WTC11 (cell line): ENCODE data around the gene IL6R. TPM values are rescaled to one million over a fixed set of nuclear protein-coding genes. Genes with fewer than 3 reads are reported as not detected.

ENCODE experiments used
- ATAC-seq: fragments of 200-7000 bp; cut with Tn5 transposase; 2 replicates; pipeline ENCODE4 v1.10.0; 2021; ENCODE audit warnings: mild to moderate bottlenecking, moderate library complexity
- CTCF ChIA-PET: fragments of 300-600 bp; sonication (Branson Sonifier 250); formaldehyde crosslinking; loops from one replicate; lab custom pipeline; 2021; ENCODE audit warnings: antibody characterized with exemption; lab: Charles Lee
- POLR2A ChIA-PET: fragments of 350-600 bp; sonication (Branson Sonifier 250); formaldehyde crosslinking; loops from one replicate; lab custom pipeline; 2021; ENCODE audit warnings: antibody characterized with exemption; lab: Charles Lee
- DNase-seq: peaks from one replicate; pipeline ENCODE4 v3.0.0; 2021; ENCODE audit warnings: low spot score
- H3K27ac Mint-ChIP-seq: 2 replicates; pipeline ENCODE4 v1.8.0; 2021; ENCODE audit warnings: mixed read lengths
- H3K27me3 Mint-ChIP-seq: 2 replicates; pipeline ENCODE4 v1.8.0; 2021; ENCODE audit warnings: low read depth, mild to moderate bottlenecking, moderate library complexity, mixed read lengths
- H3K36me3 Mint-ChIP-seq: 2 replicates; pipeline ENCODE4 v1.8.0; 2021; ENCODE audit warnings: mixed read lengths
- H3K4me1 Mint-ChIP-seq: 2 replicates; pipeline ENCODE4 v1.8.0; 2022; ENCODE audit warnings: mixed read lengths
- H3K4me3 Mint-ChIP-seq: 2 replicates; pipeline ENCODE4 v1.8.0; 2021; ENCODE audit warnings: mild to moderate bottlenecking, moderate library complexity, mixed read lengths
- H3K9me3 Mint-ChIP-seq: 2 replicates; pipeline ENCODE4 v1.8.0; 2021; ENCODE audit warnings: mixed read lengths
- ATF1 ChIP-seq: sonication (generic); formaldehyde crosslinking; IDR thresholded peaks from 2 replicates; pipeline ENCODE4 v1.8.1; 2023; ENCODE audit warnings: mild to moderate bottlenecking, moderate library complexity, missing genetic modification reagents
- CREM ChIP-seq: sonication (generic); formaldehyde crosslinking; IDR thresholded peaks from 2 replicates; pipeline ENCODE4 v1.8.1; 2022; ENCODE audit warnings: mild to moderate bottlenecking, missing genetic modification reagents, moderate library complexity
- FOXJ3 ChIP-seq: sonication (generic); formaldehyde crosslinking; IDR thresholded peaks from 2 replicates; pipeline ENCODE4 v1.9.0; 2021; ENCODE audit warnings: missing genetic modification reagents, mild to moderate bottlenecking, borderline replicate concordance
- FOXP1 ChIP-seq: sonication (generic); formaldehyde crosslinking; IDR thresholded peaks from 2 replicates; pipeline ENCODE4 v1.8.0; 2022; ENCODE audit warnings: missing genetic modification reagents, mild to moderate bottlenecking, moderate library complexity, borderline replicate concordance
- GABPB1 ChIP-seq: sonication (generic); formaldehyde crosslinking; IDR thresholded peaks from 2 replicates; pipeline ENCODE4 v1.8.1; 2023; ENCODE audit warnings: mild to moderate bottlenecking, missing genetic modification reagents
- MXD4 ChIP-seq: fragments of 250-450 bp; sonication (Bioruptor Pico); IDR thresholded peaks from 2 replicates; pipeline ENCODE4 v1.8.0; 2021; ENCODE audit warnings: mild to moderate bottlenecking, moderate library complexity, borderline replicate concordance
- NFATC4 ChIP-seq: fragments of 250-450 bp; sonication (Bioruptor Pico); IDR thresholded peaks from 2 replicates; pipeline ENCODE4 v1.9.0; 2021; ENCODE audit warnings: mild to moderate bottlenecking
- ZNF219 ChIP-seq: sonication (generic); formaldehyde crosslinking; IDR thresholded peaks from 2 replicates; pipeline ENCODE4 v1.8.0; 2023; ENCODE audit warnings: missing genetic modification reagents, mild to moderate bottlenecking, borderline replicate concordance
- ZNF317 ChIP-seq: sonication (generic); formaldehyde crosslinking; IDR thresholded peaks from 2 replicates; pipeline ENCODE4 v1.8.1; 2023; ENCODE audit warnings: low read depth, mild to moderate bottlenecking, moderate library complexity, missing genetic modification reagents, borderline replicate concordance
- ZNF423 ChIP-seq: fragments of 250-450 bp; sonication (Bioruptor Pico); IDR thresholded peaks from 2 replicates; pipeline ENCODE4 v2.1.2; 2022; ENCODE audit warnings: mild to moderate bottlenecking, moderate library complexity
- total RNA-seq: library from RNA; stranded (reverse); gene quantifications from 3 replicates; pipeline ENCODE4 v1.2.3, GENCODE V29; 2021
- TF ChIP-seq, protein P1 (sequence below): sonication (generic); formaldehyde crosslinking; IDR thresholded peaks from 2 replicates; pipeline ENCODE4 v1.8.0; 2022; ENCODE audit warnings: mild to moderate bottlenecking, missing genetic modification reagents
- TF ChIP-seq, protein P2 (sequence below): sonication (generic); formaldehyde crosslinking; IDR thresholded peaks from 2 replicates; pipeline ENCODE4 v1.8.0; 2022; ENCODE audit warnings: mild to moderate bottlenecking, missing genetic modification reagents
- TF ChIP-seq, protein P3 (sequence below): fragments of 250-450 bp; sonication (Bioruptor Pico); IDR thresholded peaks from 2 replicates; pipeline ENCODE4 v1.9.0; 2021; ENCODE audit warnings: mild to moderate bottlenecking
- TF ChIP-seq, protein P4 (sequence below): sonication (generic); formaldehyde crosslinking; IDR thresholded peaks from 2 replicates; pipeline ENCODE4 v1.8.1; 2023; ENCODE audit warnings: mild to moderate bottlenecking, missing genetic modification reagents, moderate library complexity
- TF ChIP-seq, protein P5 (sequence below): sonication (generic); formaldehyde crosslinking; IDR thresholded peaks from 2 replicates; pipeline ENCODE4 v1.8.0; 2022; ENCODE audit warnings: missing genetic modification reagents
- TF ChIP-seq, protein P6 (sequence below): sonication (generic); formaldehyde crosslinking; IDR thresholded peaks from 2 replicates; pipeline ENCODE4 v1.8.1; 2023; ENCODE audit warnings: mild to moderate bottlenecking, missing genetic modification reagents, borderline replicate concordance

The IL6R gene
- total RNA-seq, 1 experiment from 2014 or later, result 7.0 TPM

DNA sequence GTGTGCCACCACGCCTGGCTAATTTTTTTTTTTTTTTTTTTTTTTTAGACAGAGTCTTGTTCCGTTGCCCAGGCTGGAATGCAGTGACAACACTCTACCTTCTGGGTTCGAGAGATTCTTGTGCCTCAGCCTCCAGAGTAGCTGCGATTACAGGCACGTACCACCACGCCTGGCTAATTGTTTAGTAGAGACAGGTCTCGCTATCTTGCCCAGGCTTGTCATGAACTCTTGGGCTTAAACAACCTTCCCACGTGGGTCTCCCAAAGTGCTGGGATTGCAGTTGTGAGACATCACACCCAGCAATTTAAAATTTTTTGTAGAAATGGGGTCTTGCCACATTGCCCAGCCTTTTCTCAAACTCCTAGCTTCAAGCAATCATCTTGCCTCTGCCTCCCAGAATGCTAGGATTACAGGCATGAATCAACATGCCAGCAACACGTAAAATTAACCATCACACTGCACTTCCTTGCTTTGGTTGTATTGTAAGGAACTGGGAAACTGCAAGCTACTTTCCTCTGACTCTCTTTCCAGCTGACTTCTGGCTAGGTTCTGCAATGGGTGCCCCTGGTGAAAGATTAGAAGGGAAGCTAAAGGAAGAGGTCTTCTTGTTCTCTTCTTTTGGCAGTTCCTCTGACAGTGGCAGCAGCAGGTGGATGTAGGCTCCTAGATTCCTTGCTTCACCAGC is 13.9 kb upstream of the IL6R start (continued):
- no peak for TF ChIP-seq NFATC4 (CRISPR knock-in tag)

DNA sequence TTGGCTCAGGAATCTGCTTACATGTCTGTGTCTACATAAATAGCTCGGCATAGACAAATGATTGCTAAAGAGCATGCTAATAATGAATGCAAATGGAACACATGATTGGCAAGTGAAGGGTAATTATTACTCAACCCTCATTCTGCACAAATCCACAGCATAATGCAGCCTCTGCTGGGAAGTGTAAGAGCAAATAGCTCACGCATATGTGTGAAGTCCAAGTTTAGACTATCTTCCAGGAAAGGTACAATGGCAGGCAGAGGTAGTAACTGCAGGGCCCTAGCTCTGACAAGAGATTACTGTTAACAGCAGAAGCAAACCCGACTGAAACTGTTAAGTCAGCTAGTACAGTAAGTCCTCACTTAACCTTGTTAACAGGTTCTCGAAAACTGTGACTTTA is 7.0 kb upstream of the IL6R start:
- H3K27me3 Mint-ChIP-seq, result peaks cover 6% of the 10 kb centered on the region; the same call in 1 of the 2 replicates
- TF ChIP-seq CREM (CRISPR knock-in tag), result no peak
- H3K4me1 Mint-ChIP-seq, result no peaks in the 10 kb centered on the region
- ATAC-seq (no peak), DNase-seq (no peak)
- H3K27ac Mint-ChIP-seq, result no peak overlapping the region
- POLR2A ChIA-PET, result no interaction called here
- CTCF ChIA-PET, result no interaction called here
- H3K36me3 Mint-ChIP-seq, result peaks cover 3% of the 10 kb centered on the region; the same call in 1 of the 2 replicates
- H3K4me3 Mint-ChIP-seq, result no peak overlapping the region
- peaks cover 19% of the 10 kb centered on the region for H3K9me3 Mint-ChIP-seq

DNA sequence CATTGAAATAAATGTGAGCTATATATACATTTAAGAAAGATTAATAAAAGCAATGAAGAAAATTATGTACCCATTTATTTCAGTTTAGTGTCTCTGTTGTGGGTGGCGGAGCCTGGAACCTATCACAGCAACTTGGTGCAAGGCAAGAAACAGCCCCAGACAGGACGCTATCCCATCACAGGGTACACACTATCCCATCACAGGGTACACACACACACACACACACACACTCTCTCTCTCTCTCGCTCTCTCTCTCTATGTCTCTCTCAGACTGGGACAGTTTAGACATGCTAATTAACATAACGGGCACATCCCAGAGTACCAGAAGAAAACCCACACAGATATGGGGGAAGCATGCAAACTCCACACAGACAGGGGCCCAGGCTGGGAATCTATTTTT is 6.5 kb upstream of the IL6R start:
- peaks cover 3% of the 10 kb centered on the region; the same call in 1 of the 2 replicates for H3K36me3 Mint-ChIP-seq

DNA sequence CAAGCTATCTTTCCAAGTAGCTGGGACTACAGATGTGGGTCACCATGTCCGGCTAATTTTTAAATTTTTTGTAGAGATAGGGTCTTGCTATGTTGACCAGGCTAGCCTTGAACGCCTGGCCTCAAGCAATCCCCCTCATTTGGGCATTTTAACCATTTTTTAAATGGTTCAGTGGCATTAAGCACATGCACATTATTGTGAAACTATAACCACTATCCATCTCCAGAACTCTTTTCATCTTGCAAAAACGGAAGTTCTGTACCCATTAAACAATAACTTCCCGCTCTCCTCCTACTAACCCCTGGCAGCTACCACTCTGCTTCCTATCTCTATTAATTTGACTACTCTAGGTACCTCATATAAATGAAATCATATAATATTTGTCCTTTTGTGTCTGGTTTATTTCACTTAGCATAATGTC is 4.8 kb upstream of the IL6R start:
- POLR2A ChIA-PET, result no interaction called here
- TF ChIP-seq, protein P1, sequence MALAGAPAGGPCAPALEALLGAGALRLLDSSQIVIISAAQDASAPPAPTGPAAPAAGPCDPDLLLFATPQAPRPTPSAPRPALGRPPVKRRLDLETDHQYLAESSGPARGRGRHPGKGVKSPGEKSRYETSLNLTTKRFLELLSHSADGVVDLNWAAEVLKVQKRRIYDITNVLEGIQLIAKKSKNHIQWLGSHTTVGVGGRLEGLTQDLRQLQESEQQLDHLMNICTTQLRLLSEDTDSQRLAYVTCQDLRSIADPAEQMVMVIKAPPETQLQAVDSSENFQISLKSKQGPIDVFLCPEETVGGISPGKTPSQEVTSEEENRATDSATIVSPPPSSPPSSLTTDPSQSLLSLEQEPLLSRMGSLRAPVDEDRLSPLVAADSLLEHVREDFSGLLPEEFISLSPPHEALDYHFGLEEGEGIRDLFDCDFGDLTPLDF (CRISPR knock-in tag), result no peak
- no peak for TF ChIP-seq ATF1 (CRISPR knock-in tag)
- no peak for TF ChIP-seq FOXP1 (CRISPR knock-in tag)
- TF ChIP-seq, protein P2, sequence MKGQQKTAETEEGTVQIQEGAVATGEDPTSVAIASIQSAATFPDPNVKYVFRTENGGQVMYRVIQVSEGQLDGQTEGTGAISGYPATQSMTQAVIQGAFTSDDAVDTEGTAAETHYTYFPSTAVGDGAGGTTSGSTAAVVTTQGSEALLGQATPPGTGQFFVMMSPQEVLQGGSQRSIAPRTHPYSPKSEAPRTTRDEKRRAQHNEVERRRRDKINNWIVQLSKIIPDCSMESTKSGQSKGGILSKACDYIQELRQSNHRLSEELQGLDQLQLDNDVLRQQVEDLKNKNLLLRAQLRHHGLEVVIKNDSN (CRISPR knock-in tag), result no peak
- no peak for TF ChIP-seq ZNF317 (CRISPR knock-in tag)
- TF ChIP-seq ZNF219 (CRISPR knock-in tag), result no peak
- TF ChIP-seq, protein P3, sequence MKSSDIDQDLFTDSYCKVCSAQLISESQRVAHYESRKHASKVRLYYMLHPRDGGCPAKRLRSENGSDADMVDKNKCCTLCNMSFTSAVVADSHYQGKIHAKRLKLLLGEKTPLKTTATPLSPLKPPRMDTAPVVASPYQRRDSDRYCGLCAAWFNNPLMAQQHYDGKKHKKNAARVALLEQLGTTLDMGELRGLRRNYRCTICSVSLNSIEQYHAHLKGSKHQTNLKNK (CRISPR knock-in tag), result no peak
- no peak for TF ChIP-seq FOXJ3 (CRISPR knock-in tag)

More for the DNA sequence above, 6.5 kb upstream of the IL6R start:
- H3K4me3 Mint-ChIP-seq, result no peak overlapping the region
- no peak for DNase-seq
- ATAC-seq, result no peak
- POLR2A ChIA-PET, result no interaction called here
- TF ChIP-seq, protein P4, sequence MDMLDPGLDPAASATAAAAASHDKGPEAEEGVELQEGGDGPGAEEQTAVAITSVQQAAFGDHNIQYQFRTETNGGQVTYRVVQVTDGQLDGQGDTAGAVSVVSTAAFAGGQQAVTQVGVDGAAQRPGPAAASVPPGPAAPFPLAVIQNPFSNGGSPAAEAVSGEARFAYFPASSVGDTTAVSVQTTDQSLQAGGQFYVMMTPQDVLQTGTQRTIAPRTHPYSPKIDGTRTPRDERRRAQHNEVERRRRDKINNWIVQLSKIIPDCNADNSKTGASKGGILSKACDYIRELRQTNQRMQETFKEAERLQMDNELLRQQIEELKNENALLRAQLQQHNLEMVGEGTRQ (CRISPR knock-in tag), result no peak
- TF ChIP-seq, protein P5, sequence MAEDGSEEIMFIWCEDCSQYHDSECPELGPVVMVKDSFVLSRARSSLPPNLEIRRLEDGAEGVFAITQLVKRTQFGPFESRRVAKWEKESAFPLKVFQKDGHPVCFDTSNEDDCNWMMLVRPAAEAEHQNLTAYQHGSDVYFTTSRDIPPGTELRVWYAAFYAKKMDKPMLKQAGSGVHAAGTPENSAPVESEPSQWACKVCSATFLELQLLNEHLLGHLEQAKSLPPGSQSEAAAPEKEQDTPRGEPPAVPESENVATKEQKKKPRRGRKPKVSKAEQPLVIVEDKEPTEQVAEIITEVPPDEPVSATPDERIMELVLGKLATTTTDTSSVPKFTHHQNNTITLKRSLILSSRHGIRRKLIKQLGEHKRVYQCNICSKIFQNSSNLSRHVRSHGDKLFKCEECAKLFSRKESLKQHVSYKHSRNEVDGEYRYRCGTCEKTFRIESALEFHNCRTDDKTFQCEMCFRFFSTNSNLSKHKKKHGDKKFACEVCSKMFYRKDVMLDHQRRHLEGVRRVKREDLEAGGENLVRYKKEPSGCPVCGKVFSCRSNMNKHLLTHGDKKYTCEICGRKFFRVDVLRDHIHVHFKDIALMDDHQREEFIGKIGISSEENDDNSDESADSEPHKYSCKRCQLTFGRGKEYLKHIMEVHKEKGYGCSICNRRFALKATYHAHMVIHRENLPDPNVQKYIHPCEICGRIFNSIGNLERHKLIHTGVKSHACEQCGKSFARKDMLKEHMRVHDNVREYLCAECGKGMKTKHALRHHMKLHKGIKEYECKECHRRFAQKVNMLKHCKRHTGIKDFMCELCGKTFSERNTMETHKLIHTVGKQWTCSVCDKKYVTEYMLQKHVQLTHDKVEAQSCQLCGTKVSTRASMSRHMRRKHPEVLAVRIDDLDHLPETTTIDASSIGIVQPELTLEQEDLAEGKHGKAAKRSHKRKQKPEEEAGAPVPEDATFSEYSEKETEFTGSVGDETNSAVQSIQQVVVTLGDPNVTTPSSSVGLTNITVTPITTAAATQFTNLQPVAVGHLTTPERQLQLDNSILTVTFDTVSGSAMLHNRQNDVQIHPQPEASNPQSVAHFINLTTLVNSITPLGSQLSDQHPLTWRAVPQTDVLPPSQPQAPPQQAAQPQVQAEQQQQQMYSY (CRISPR knock-in tag), result no peak
- no peak for TF ChIP-seq ZNF423 (CRISPR knock-in tag)
- no peak for TF ChIP-seq GABPB1 (CRISPR knock-in tag)
- TF ChIP-seq, protein P6, sequence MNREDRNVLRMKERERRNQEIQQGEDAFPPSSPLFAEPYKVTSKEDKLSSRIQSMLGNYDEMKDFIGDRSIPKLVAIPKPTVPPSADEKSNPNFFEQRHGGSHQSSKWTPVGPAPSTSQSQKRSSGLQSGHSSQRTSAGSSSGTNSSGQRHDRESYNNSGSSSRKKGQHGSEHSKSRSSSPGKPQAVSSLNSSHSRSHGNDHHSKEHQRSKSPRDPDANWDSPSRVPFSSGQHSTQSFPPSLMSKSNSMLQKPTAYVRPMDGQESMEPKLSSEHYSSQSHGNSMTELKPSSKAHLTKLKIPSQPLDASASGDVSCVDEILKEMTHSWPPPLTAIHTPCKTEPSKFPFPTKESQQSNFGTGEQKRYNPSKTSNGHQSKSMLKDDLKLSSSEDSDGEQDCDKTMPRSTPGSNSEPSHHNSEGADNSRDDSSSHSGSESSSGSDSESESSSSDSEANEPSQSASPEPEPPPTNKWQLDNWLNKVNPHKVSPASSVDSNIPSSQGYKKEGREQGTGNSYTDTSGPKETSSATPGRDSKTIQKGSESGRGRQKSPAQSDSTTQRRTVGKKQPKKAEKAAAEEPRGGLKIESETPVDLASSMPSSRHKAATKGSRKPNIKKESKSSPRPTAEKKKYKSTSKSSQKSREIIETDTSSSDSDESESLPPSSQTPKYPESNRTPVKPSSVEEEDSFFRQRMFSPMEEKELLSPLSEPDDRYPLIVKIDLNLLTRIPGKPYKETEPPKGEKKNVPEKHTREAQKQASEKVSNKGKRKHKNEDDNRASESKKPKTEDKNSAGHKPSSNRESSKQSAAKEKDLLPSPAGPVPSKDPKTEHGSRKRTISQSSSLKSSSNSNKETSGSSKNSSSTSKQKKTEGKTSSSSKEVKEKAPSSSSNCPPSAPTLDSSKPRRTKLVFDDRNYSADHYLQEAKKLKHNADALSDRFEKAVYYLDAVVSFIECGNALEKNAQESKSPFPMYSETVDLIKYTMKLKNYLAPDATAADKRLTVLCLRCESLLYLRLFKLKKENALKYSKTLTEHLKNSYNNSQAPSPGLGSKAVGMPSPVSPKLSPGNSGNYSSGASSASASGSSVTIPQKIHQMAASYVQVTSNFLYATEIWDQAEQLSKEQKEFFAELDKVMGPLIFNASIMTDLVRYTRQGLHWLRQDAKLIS (CRISPR knock-in tag), result no peak
- TF ChIP-seq MXD4 (CRISPR knock-in tag), result no peak
- TF ChIP-seq, all 79 proteins: peak for 0
- H3K27ac Mint-ChIP-seq, result no peak overlapping the region
- H3K9me3 Mint-ChIP-seq, result peaks cover 19% of the 10 kb centered on the region
- CTCF ChIA-PET, result interaction anchor here (0.6 to 0.7 kb wide), 2 partner anchors 22 to 27 kb away, joined by 3 to 4 read pairs; no protein-coding TSS in a partner anchor
- H3K4me1 Mint-ChIP-seq, result no peaks in the 10 kb centered on the region
- H3K27me3 Mint-ChIP-seq, result peaks cover 11% of the 10 kb centered on the region

More for the DNA sequence above, 4.8 kb upstream of the IL6R start:
- ATAC-seq (no peak), DNase-seq (no peak)
- H3K9me3 Mint-ChIP-seq, result peaks cover 13% of the 10 kb centered on the region
- CTCF ChIA-PET, result interaction anchor here (2.1 kb wide), 1 partner anchor 146 kb away, joined by 6 read pairs; no protein-coding TSS in a partner anchor
- peaks cover 27% of the 10 kb centered on the region for H3K27me3 Mint-ChIP-seq
- H3K4me3 Mint-ChIP-seq, result no peak overlapping the region
- no peaks in the 10 kb centered on the region; the same call in 1 of the 2 replicates for H3K36me3 Mint-ChIP-seq
- H3K27ac Mint-ChIP-seq, result no peak overlapping the region
- 0 out of 2 replicates have a peak, but pooled peaks cover 3% of the 10 kb centered on the region for H3K4me1 Mint-ChIP-seq
